LNCaP clone FGC (cell line): ENCODE results near the gene JOSD2.
"Not testable (repeated sequence)": the region's sequence is repeated elsewhere in the genome, so short reads cannot be mapped to it uniquely, and the experiment has no call there.

Experiments
- DNase-seq: peaks from one replicate; pipeline ENCODE4 v3.0.0-alpha.2; 2011; ENCODE audit warnings: low read depth
- H3K4me3 ChIP-seq: 2 replicates; pipeline ENCODE4 v1.5.1; 2011; ENCODE audit warnings: mild to moderate bottlenecking, low read depth, low read length, control low read depth
- TF ChIP-seq, protein P1 (sequence below): IDR thresholded peaks from 2 replicates; pipeline ENCODE4 v1.5.1; 2012; ENCODE audit warnings: mild to moderate bottlenecking; ENCODE audit not compliant: control insufficient read depth, insufficient read depth; ENCODE audit errors: extremely low read depth

The JOSD2 gene

DNA sequence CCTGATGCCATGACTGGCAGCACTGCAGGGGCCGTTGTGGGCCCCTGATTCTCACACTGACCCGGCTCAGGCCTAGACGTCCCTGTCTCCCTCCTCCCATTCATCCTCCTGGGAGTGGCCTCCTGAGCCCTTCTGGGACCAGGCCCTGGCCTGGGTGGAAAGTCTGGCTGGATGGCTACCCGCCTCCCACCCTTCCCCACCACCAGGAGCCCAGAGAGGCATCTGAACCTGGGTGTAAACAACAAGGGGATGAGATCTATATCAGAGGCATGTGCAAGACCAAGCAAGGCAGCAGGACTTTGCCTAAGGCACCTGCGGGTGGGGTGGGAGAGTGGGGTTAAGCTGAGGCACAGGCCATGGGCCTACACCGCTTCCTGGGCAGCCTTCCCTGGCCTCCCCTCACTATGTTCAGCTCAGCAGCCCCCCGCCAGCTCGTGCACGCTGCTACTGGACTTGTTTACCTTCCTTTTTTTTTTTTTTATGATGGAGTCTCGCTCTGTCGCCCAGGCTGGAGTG is 24.7 kb upstream of the JOSD2 start:
- DNase-seq, result no peak
- H3K4me3 ChIP-seq, result no peak overlapping the region
- TF ChIP-seq, protein P1, sequence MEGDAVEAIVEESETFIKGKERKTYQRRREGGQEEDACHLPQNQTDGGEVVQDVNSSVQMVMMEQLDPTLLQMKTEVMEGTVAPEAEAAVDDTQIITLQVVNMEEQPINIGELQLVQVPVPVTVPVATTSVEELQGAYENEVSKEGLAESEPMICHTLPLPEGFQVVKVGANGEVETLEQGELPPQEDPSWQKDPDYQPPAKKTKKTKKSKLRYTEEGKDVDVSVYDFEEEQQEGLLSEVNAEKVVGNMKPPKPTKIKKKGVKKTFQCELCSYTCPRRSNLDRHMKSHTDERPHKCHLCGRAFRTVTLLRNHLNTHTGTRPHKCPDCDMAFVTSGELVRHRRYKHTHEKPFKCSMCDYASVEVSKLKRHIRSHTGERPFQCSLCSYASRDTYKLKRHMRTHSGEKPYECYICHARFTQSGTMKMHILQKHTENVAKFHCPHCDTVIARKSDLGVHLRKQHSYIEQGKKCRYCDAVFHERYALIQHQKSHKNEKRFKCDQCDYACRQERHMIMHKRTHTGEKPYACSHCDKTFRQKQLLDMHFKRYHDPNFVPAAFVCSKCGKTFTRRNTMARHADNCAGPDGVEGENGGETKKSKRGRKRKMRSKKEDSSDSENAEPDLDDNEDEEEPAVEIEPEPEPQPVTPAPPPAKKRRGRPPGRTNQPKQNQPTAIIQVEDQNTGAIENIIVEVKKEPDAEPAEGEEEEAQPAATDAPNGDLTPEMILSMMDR, result no peak

DNA sequence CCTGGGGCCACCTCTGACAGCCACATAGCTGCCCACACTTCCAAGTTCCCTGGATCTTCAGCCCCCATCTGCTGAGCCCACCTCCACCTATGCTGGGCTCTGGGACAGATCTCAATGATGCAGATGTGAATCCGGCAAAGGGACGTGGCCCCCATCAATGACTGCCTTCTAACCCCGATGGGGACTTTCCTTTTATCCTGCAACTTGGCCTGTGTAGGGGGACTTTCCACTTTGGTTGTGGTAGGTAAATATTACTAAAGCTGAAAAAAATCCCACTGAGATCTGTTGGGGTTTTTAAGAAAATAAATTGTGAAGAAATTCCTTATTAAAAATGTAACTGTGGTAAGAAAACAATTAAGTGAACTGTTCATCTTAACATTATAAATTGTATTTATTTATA is 23.5 kb upstream of the JOSD2 start:
- H3K4me3 ChIP-seq, result no peak overlapping the region
- DNase-seq, result no peak
- TF ChIP-seq, protein P1, result no peak

- DNase-seq, result no peak
- TF ChIP-seq, protein P1, result no peak
- no peak overlapping the region for H3K4me3 ChIP-seq
Observed at GRCh38 chr19:50532952-50533351, 22.0 kb upstream of the JOSD2 start.

- no peak for DNase-seq
- TF ChIP-seq, protein P1, result no peak
- no peak overlapping the region for H3K4me3 ChIP-seq
Observed at GRCh38 chr19:50531171-50531612, 20.2 kb upstream of the JOSD2 start.

GRCh38 chr19:50528052-50528451 is 17.1 kb upstream of the JOSD2 start:
- H3K4me3 ChIP-seq, DNase-seq: not testable (repeated sequence)

DNA sequence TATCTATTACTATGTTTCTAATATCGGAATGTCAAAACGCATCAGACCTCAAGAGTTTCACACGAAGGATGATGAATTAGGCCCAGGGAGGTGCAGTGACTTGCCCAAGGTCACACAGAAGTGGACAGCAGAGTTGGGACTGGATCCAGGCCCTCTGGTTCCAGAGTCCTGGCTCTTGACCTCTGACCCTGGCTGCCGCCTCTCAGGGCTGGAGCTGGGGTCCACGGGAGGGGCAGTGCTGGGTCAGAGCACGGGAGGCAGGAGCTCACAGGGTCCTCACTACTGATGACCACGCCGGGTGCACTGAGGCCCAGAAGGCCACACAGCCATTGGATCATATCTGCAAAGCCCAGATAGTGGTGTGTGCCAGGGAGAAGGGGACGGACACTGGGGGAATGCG is 11.9 kb upstream of the JOSD2 start:
- DNase-seq, result no peak
- TF ChIP-seq, protein P1, result no peak

DNA sequence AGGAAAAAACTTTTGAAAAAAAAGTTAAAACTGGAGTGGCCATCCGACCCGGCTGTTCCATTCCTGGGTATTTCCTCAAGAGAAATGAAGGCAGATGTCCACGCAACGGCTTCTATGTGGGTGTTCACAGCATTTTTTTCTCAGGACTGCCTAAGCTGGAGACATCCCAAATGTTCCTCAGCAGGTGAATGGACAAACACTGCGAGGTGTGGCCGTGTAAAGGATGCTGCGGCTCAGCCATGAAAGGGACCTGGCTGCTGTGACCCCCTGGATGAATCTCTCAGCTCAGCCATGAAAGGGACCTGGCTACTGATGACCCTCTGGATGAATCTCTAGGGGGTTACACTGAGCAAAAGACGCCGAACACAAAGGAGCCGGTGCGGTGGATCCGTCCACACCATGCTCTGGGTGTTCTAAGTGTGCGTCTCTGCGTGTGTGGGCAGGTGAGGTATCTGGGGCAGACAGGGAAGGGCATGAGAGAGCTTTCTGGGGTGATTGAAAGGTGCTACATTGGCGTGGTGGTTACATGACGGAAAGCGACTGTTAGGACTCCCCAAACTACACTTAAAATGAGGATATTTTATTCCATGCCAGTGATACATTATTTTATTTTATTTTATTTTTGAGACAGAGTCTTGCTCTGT is 10.0 kb upstream of the JOSD2 start:
- no peak overlapping the region for H3K4me3 ChIP-seq
- TF ChIP-seq, protein P1, result no peak
- no peak for DNase-seq

More for the DNA sequence above, 11.9 kb upstream of the JOSD2 start:
- H3K4me3 ChIP-seq, result no peak overlapping the region
